ENCODE measurements around the gene KCNN3.

The KCNN3 gene

DNA sequence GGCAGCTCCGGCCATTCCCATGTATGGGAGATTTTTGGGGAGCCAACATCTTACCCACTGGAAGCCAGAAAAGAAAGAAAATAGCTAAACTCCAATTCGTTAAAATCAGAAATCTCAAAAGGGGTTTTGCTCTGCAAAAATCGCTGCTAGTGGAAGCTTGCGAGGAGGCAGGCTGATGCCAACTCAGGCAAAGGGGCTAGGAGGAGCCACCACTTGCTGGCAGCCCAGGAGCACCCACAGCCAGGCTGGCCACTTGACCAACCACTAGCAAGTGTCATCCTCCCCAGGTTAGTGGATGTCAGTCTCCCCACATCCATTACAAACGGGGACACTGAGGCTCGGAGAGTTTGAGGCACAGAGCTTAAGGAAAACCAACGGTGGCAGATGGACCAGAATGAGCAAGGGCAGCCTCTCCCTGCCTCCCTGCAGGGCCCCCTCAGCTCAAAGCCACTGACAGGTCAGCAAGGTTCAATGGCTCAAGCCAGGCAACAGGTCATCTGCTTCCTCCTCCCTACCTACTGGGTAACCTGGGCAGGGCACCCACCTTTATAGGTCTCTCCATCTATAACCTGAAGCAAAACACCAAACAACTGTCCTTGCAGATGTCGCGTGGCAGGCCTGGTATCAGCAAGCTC is 10.8 kb downstream of the KCNN3 start:
- Histone ChIP-seq H3F3A (ENCODE audit: insufficient read depth, low read length) (peaks cover 32% of the 10 kb centered on the region), H3K27me3 (replicated peaks; ENCODE audit: insufficient read depth, low read length) (no peaks in the 10 kb centered on the region), H4K20me1 (ENCODE audit: insufficient read depth, low read length) (no peaks in the 10 kb centered on the region), H3K4me3 (ENCODE audit: low read length) (peak overlapping the region; percentile 56), H3K9me3 (replicated peaks; ENCODE audit: insufficient read depth, low read length) (no peaks in the 10 kb centered on the region), H3K36me3 (replicated peaks; ENCODE audit: insufficient read depth, low read length) (no peaks in the 10 kb centered on the region), H3K4me2 (ENCODE audit: low read depth, low read length) (peak overlapping the region; percentile 89), H3K9me2 (replicated peaks; ENCODE audit: insufficient read depth, low read length) (no peaks in the 10 kb centered on the region), H3K4me1 (ENCODE audit: low read length) (peaks cover 75% of the 10 kb centered on the region), H3K79me2 (ENCODE audit: low read length) (peaks cover 47% of the 10 kb centered on the region), H3K9ac (ENCODE audit: low read length) (peak overlapping the region; percentile 81), H2AFZ (ENCODE audit: low read length) (no peak overlapping the region), H3K27ac (ENCODE audit: low read length) (peak overlapping the region; percentile 92)
- TF ChIP-seq EZH2 (optimal IDR thresholded peaks at IDR 0.05; ENCODE audit: low read depth, low read length): no peak
- TF ChIP-seq EZH2phosphoT487 (IDR thresholded peaks at IDR 0.05; ENCODE audit: low read length): no peak
- no peak for DNase-seq

GRCh38 chr1:154857441-154858215 is 12.5 kb downstream of the KCNN3 start:
- no peaks in the 10 kb centered on the region for H3K36me3 ChIP-seq (replicated peaks; ENCODE audit: insufficient read depth, low read length)
- no peaks in the 10 kb centered on the region for H3K9me2 ChIP-seq (replicated peaks; ENCODE audit: insufficient read depth, low read length)
- H3K4me2 ChIP-seq (ENCODE audit: low read depth, low read length): peak overlapping the region; percentile 89
- TF ChIP-seq EZH2 (optimal IDR thresholded peaks at IDR 0.05; ENCODE audit: low read depth, low read length) (no peak), EZH2phosphoT487 (IDR thresholded peaks at IDR 0.05; ENCODE audit: low read length) (no peak), CTCF (IDR thresholded peaks at IDR 0.05; ENCODE audit: low read length) (no peak)
- no peaks in the 10 kb centered on the region for H3K9me3 ChIP-seq (replicated peaks; ENCODE audit: insufficient read depth, low read length)
- no peak overlapping the region for H2AFZ ChIP-seq (ENCODE audit: low read length)
- DNase-seq: no peak
- H3F3A ChIP-seq (ENCODE audit: insufficient read depth, low read length): peaks cover 32% of the 10 kb centered on the region
- no peaks in the 10 kb centered on the region for H3K27me3 ChIP-seq (replicated peaks; ENCODE audit: insufficient read depth, low read length)
- no peak overlapping the region for H3K27ac ChIP-seq (ENCODE audit: low read length)
- peaks cover 67% of the 10 kb centered on the region for H3K4me1 ChIP-seq (ENCODE audit: low read length)
- H4K20me1 ChIP-seq (ENCODE audit: insufficient read depth, low read length): no peaks in the 10 kb centered on the region
- peaks cover 55% of the 10 kb centered on the region for H3K79me2 ChIP-seq (ENCODE audit: low read length)
- no peak overlapping the region; the same call in 1 of the 2 replicates for H3K9ac ChIP-seq (ENCODE audit: low read length)
- H3K4me3 ChIP-seq (ENCODE audit: low read length): peak overlapping the region; percentile 56

DNA sequence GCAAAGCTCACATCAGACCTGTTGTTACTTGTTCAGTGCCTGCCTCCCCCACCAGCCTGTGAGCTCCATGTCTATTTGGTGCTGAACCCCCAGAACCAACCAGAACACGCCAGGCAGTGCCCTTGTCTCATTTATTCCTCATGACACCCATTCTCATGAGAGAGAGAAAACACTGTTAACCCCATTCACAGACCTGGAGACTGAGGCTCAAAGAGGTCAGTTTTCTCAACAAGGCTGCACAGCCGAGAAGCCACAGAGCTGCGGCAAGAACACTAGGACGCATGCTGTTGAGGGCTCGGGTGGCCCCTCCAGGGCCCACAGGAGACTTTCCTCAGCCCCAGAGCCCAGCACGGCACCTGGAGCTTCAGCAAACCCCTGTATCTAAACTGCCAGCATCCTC is 13.1 kb downstream of the KCNN3 start:
- no peaks in the 10 kb centered on the region for H3K27me3 ChIP-seq (replicated peaks; ENCODE audit: insufficient read depth, low read length)
- H3K9ac ChIP-seq (ENCODE audit: low read length): no peak overlapping the region
- H3K36me3 ChIP-seq (replicated peaks; ENCODE audit: insufficient read depth, low read length): no peaks in the 10 kb centered on the region
- H3K27ac ChIP-seq (ENCODE audit: low read length): no peak overlapping the region
- H3K9me3 ChIP-seq (replicated peaks; ENCODE audit: insufficient read depth, low read length): no peaks in the 10 kb centered on the region
- no peaks in the 10 kb centered on the region for H4K20me1 ChIP-seq (ENCODE audit: insufficient read depth, low read length)
- no peak overlapping the region for H2AFZ ChIP-seq (ENCODE audit: low read length)
- no peak overlapping the region for H3K4me3 ChIP-seq (ENCODE audit: low read length)
- H3K9me2 ChIP-seq (replicated peaks; ENCODE audit: insufficient read depth, low read length): no peaks in the 10 kb centered on the region
- H3K4me1 ChIP-seq (ENCODE audit: low read length): peaks cover 61% of the 10 kb centered on the region
- peak overlapping the region; percentile 19; the same call in 1 of the 2 replicates for H3K4me2 ChIP-seq (ENCODE audit: low read depth, low read length)
- peaks cover 32% of the 10 kb centered on the region for H3F3A ChIP-seq (ENCODE audit: insufficient read depth, low read length)
- H3K79me2 ChIP-seq (ENCODE audit: low read length): peaks cover 61% of the 10 kb centered on the region
- TF ChIP-seq CTCF (IDR thresholded peaks at IDR 0.05; ENCODE audit: low read length): no peak
- TF ChIP-seq EZH2 (optimal IDR thresholded peaks at IDR 0.05; ENCODE audit: low read depth, low read length): no peak
- TF ChIP-seq EZH2phosphoT487 (IDR thresholded peaks at IDR 0.05; ENCODE audit: low read length): no peak
- no peak for DNase-seq
